ENCODE results near the gene DBNDD1.

DNA sequence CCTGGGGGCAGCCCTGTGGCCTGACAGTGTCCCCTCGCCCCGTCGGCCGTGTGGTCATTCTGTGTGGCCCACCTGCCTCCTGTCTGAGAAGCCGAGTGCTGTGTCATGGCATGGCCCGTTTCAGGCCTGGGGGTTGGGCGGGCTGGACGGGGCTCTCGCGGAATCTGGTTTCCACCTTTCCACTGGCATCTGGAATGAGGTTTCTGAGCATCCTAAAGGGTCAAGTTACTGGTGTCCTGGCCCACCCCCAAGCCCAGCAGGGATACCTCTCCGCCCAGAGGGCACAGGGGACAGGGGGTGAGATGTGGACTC lies 7.8 kb downstream of the DBNDD1 start:
- TF ChIP-seq POLR2A (IDR thresholded peaks at IDR 0.05; ENCODE audit: borderline replicate concordance, extremely low read depth, insufficient read depth, insufficient read length) (no peak), RAD21 (IDR thresholded peaks at IDR 0.05; ENCODE audit: low read depth) (no peak), EZH2phosphoT487 (IDR thresholded peaks at IDR 0.05; ENCODE audit: borderline replicate concordance) (no peak), YY1 (IDR thresholded peaks at IDR 0.05; ENCODE audit: extremely low read depth, insufficient replicate concordance, low read depth, low read length) (no peak), ZFX (IDR thresholded peaks at IDR 0.05) (no peak), EZH2 (IDR thresholded peaks at IDR 0.05) (no peak), CEBPB (IDR thresholded peaks at IDR 0.05; ENCODE audit: low read depth) (no peak), ZNF274 (IDR thresholded peaks at IDR 0.05; ENCODE audit: low read depth, low read length) (no peak), EGR1 (IDR thresholded peaks at IDR 0.05; ENCODE audit: low read depth) (no peak), SIN3A (IDR thresholded peaks at IDR 0.05; ENCODE audit: low read depth) (no peak), POLR2AphosphoS5 (IDR thresholded peaks at IDR 0.05; ENCODE audit: low read depth, low read length) (no peak)
- TF ChIP-seq, protein P1, sequence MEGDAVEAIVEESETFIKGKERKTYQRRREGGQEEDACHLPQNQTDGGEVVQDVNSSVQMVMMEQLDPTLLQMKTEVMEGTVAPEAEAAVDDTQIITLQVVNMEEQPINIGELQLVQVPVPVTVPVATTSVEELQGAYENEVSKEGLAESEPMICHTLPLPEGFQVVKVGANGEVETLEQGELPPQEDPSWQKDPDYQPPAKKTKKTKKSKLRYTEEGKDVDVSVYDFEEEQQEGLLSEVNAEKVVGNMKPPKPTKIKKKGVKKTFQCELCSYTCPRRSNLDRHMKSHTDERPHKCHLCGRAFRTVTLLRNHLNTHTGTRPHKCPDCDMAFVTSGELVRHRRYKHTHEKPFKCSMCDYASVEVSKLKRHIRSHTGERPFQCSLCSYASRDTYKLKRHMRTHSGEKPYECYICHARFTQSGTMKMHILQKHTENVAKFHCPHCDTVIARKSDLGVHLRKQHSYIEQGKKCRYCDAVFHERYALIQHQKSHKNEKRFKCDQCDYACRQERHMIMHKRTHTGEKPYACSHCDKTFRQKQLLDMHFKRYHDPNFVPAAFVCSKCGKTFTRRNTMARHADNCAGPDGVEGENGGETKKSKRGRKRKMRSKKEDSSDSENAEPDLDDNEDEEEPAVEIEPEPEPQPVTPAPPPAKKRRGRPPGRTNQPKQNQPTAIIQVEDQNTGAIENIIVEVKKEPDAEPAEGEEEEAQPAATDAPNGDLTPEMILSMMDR (IDR thresholded peaks at IDR 0.05 in 2 of 3, conservative IDR thresholded peaks at IDR 0.05 in 1 of 3; ENCODE audit: borderline replicate concordance in 1 of 3, insufficient read depth in 1 of 3, low read depth in 2 of 3, low read length in 2 of 3): no peak
- TF ChIP-seq, protein P2, sequence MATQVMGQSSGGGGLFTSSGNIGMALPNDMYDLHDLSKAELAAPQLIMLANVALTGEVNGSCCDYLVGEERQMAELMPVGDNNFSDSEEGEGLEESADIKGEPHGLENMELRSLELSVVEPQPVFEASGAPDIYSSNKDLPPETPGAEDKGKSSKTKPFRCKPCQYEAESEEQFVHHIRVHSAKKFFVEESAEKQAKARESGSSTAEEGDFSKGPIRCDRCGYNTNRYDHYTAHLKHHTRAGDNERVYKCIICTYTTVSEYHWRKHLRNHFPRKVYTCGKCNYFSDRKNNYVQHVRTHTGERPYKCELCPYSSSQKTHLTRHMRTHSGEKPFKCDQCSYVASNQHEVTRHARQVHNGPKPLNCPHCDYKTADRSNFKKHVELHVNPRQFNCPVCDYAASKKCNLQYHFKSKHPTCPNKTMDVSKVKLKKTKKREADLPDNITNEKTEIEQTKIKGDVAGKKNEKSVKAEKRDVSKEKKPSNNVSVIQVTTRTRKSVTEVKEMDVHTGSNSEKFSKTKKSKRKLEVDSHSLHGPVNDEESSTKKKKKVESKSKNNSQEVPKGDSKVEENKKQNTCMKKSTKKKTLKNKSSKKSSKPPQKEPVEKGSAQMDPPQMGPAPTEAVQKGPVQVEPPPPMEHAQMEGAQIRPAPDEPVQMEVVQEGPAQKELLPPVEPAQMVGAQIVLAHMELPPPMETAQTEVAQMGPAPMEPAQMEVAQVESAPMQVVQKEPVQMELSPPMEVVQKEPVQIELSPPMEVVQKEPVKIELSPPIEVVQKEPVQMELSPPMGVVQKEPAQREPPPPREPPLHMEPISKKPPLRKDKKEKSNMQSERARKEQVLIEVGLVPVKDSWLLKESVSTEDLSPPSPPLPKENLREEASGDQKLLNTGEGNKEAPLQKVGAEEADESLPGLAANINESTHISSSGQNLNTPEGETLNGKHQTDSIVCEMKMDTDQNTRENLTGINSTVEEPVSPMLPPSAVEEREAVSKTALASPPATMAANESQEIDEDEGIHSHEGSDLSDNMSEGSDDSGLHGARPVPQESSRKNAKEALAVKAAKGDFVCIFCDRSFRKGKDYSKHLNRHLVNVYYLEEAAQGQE (IDR thresholded peaks at IDR 0.05; ENCODE audit: low read depth): no peak
- TF ChIP-seq, protein P3, sequence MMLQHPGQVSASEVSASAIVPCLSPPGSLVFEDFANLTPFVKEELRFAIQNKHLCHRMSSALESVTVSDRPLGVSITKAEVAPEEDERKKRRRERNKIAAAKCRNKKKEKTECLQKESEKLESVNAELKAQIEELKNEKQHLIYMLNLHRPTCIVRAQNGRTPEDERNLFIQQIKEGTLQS (IDR thresholded peaks at IDR 0.05): no peak
